ENCODE data around the gene SCPEP1.

The SCPEP1 gene

GRCh38 chr17:56966338-56966737 is 11.6 kb upstream of the SCPEP1 start:
- no peak for TF ChIP-seq CTCF (IDR thresholded peaks at IDR 0.05; ENCODE audit: control insufficient read depth, insufficient read depth, low read depth, low read length, missing control alignments)
- H3K4me3 ChIP-seq (ENCODE audit: control insufficient read depth, low read depth, low read length): no peak overlapping the region
- no peak for DNase-seq (ENCODE audit: low read depth)

GRCh38 chr17:56970974-56971373 is 7.0 kb upstream of the SCPEP1 start:
- no peak overlapping the region for H3K4me3 ChIP-seq (ENCODE audit: control insufficient read depth, low read depth, low read length)
- no peak for TF ChIP-seq CTCF (IDR thresholded peaks at IDR 0.05; ENCODE audit: control insufficient read depth, insufficient read depth, low read depth, low read length, missing control alignments)
- DNase-seq (ENCODE audit: low read depth): no peak

- no peak for DNase-seq (ENCODE audit: low read depth)
- no peak for TF ChIP-seq CTCF (IDR thresholded peaks at IDR 0.05; ENCODE audit: control insufficient read depth, insufficient read depth, low read depth, low read length, missing control alignments)
- H3K4me3 ChIP-seq (ENCODE audit: control insufficient read depth, low read depth, low read length): no peak overlapping the region
These were observed 5.7 kb upstream of the SCPEP1 start for GRCh38 chr17:56972111-56972730.

- TF ChIP-seq CTCF (IDR thresholded peaks at IDR 0.05; ENCODE audit: control insufficient read depth, insufficient read depth, low read depth, low read length, missing control alignments): no peak
- H3K4me3 ChIP-seq (ENCODE audit: control insufficient read depth, low read depth, low read length): no peak overlapping the region
- DNase-seq (ENCODE audit: low read depth): no peak
These were observed 4.4 kb upstream of the SCPEP1 start for GRCh38 chr17:56973520-56973919.

- no peak for TF ChIP-seq CTCF (IDR thresholded peaks at IDR 0.05; ENCODE audit: control insufficient read depth, insufficient read depth, low read depth, low read length, missing control alignments)
- H3K4me3 ChIP-seq (ENCODE audit: control insufficient read depth, low read depth, low read length): no peak overlapping the region
- no peak for DNase-seq (ENCODE audit: low read depth)
These were observed 3.9 kb upstream of the SCPEP1 start for GRCh38 chr17:56974055-56974454.

GRCh38 chr17:56975656-56976055 is 2.3 kb upstream of the SCPEP1 start:
- DNase-seq (ENCODE audit: low read depth): no peak
- H3K4me3 ChIP-seq (ENCODE audit: control insufficient read depth, low read depth, low read length): no peak overlapping the region
- no peak for TF ChIP-seq CTCF (IDR thresholded peaks at IDR 0.05; ENCODE audit: control insufficient read depth, insufficient read depth, low read depth, low read length, missing control alignments)

All from AG09309 (cell line).